Measurements from ENCODE around the gene ZNF142. TPM values are rescaled to one million over a fixed set of nuclear protein-coding genes. Genes with fewer than 3 reads are reported as not detected.

ZNF142 gene
- total and polyA plus RNA-seq, 2 donors from 2014 or later = 3.7 to 33.6 TPM

DNA sequence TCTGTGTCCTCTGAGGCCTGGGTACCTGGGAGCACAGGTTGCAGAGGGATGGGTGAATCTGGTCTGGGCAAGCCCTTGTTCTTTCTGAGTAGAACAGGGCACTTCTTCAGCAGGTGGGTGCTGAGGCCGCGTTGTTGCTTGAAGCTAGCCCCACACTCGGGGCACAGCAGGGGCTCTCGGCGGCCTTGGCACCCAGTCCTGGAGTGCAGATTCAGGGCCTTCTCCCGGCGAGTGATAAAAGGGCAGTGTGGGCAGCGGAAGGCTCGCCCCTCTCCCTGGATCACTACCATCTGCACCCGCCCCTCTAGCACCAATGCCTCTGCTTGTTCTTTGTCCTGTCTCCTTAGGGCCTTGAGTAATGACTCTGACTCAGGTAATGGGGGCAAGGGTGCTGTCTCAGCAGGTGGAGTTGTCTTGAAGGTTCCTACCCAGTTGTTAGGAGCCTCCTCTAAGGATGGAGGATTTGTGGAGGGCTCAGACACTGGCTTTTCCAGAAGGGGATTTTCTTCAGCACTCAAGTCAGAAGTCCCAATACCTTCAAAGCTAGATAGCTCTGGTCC, 15.6 kb downstream of the ZNF142 start:
- peak overlapping the region; percentile 75 to 85 for H3K27ac ChIP-seq (ENCODE audit: low read depth in 2 of 2, low read length in 2 of 2)
- TF ChIP-seq, protein P1, sequence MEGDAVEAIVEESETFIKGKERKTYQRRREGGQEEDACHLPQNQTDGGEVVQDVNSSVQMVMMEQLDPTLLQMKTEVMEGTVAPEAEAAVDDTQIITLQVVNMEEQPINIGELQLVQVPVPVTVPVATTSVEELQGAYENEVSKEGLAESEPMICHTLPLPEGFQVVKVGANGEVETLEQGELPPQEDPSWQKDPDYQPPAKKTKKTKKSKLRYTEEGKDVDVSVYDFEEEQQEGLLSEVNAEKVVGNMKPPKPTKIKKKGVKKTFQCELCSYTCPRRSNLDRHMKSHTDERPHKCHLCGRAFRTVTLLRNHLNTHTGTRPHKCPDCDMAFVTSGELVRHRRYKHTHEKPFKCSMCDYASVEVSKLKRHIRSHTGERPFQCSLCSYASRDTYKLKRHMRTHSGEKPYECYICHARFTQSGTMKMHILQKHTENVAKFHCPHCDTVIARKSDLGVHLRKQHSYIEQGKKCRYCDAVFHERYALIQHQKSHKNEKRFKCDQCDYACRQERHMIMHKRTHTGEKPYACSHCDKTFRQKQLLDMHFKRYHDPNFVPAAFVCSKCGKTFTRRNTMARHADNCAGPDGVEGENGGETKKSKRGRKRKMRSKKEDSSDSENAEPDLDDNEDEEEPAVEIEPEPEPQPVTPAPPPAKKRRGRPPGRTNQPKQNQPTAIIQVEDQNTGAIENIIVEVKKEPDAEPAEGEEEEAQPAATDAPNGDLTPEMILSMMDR (IDR thresholded peaks at IDR 0.05; ENCODE audit: borderline replicate concordance, extremely low read depth, insufficient read depth) = no peak
- H3K4me1 ChIP-seq (ENCODE audit: control insufficient read depth in 2 of 3, insufficient read depth in 2 of 3, low read depth in 1 of 3, low read length in 3 of 3) = peaks cover 0 to 20% (median 9%) of the 10 kb centered on the region in 3 donors
- no peaks in the 10 kb centered on the region for H3K27me3 ChIP-seq (ENCODE audit: control insufficient read depth, insufficient read depth, low read length)
- no peak overlapping the region for H3K4me3 ChIP-seq (ENCODE audit: low read length in 3 of 3)
- H3K9ac ChIP-seq (ENCODE audit: low read length in 3 of 3) = no peak overlapping the region
- intact Hi-C loops (cut with DNase I) = no loop called here
- H3K36me3 ChIP-seq (ENCODE audit: control insufficient read depth in 2 of 3, insufficient read depth in 3 of 3, low read length in 3 of 3) = peaks cover 8 to 38% (median 21%) of the 10 kb centered on the region in 3 donors
- H3K9me3 ChIP-seq (ENCODE audit: control insufficient read depth in 2 of 3, insufficient read depth in 1 of 3, low read length in 3 of 3) = no peaks in the 10 kb centered on the region
- no peak for DNase-seq
- FAIRE-seq = no peak

DNA sequence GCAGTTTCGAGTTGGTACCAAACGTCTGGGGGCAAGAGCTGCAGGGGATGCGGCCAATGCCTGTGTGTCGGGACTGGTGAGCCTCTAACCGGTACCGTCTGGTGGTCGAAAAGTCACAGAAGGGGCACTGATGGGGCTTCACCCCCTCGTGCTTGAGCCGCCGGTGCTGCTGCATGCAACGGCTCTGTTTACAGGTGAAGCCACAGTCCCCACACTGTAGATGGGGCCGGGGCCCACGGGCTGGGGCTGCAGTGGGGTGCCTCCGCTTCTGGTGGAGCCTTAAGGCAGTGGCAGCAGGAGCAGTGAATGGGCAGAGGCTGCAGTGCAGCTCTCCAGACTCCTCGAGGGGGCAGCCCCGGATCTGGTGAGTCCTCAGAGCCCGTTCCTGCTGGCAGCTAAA, 16.6 kb downstream of the ZNF142 start:
- intact Hi-C loops (cut with DNase I) = no loop called here
- H3K4me3 ChIP-seq (ENCODE audit: low read length in 3 of 3) = no peak overlapping the region
- DNase-seq = no peak
- no peaks in the 10 kb centered on the region for H3K27me3 ChIP-seq (ENCODE audit: control insufficient read depth, insufficient read depth, low read length)
- no peak for FAIRE-seq
- H3K27ac ChIP-seq (ENCODE audit: low read depth in 2 of 2, low read length in 2 of 2) = no peak overlapping the region
- no peaks in the 10 kb centered on the region for H3K9me3 ChIP-seq (ENCODE audit: control insufficient read depth in 2 of 3, insufficient read depth in 1 of 3, low read length in 3 of 3)
- TF ChIP-seq, protein P1 (IDR thresholded peaks at IDR 0.05; ENCODE audit: borderline replicate concordance, extremely low read depth, insufficient read depth) = no peak
- H3K4me1 ChIP-seq (ENCODE audit: control insufficient read depth in 2 of 3, insufficient read depth in 2 of 3, low read depth in 1 of 3, low read length in 3 of 3) = peaks cover 0 to 20% (median 9%) of the 10 kb centered on the region in 3 donors
- no peak overlapping the region for H3K9ac ChIP-seq (ENCODE audit: low read length in 3 of 3)
- H3K36me3 ChIP-seq (ENCODE audit: control insufficient read depth in 2 of 3, insufficient read depth in 3 of 3, low read length in 3 of 3) = peaks cover 10 to 38% (median 25%) of the 10 kb centered on the region in 3 donors

DNA sequence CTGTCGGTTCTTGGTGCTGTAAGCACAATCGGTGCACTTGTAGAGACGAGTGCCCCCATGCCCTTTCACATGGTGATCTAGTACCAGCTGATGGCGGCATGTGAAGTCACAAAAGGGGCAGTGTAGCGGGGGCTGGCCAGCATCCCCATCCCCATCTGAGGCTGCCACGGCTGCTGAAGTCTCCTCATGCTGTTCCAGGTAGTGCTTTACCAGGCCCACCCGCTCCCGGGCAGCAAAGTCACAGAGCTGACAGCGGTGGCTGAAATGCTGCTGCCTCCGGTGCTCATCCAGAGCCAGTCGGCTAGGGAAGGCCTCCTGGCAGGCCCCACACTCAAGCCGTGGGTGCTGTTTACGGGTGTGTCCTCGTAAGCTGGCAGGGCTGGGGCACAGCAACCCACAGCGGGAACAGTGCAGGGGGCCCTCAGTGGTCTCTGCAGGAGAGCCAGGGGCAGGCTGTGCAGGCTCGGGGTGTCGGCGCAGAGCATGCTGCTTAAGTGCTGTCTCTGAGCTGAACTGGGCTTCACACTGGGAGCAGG, 17.2 kb downstream of the ZNF142 start:
- Histone ChIP-seq H3K36me3 (ENCODE audit: control insufficient read depth in 2 of 3, insufficient read depth in 3 of 3, low read length in 3 of 3) (peaks cover 8 to 39% (median 31%) of the 10 kb centered on the region in 3 donors), H3K4me1 (ENCODE audit: control insufficient read depth in 2 of 3, insufficient read depth in 2 of 3, low read depth in 1 of 3, low read length in 3 of 3) (peaks cover 0 to 20% (median 9%) of the 10 kb centered on the region in 3 donors), H3K9ac (ENCODE audit: low read length in 3 of 3) (no peak overlapping the region), H3K27me3 (ENCODE audit: control insufficient read depth, insufficient read depth, low read length) (no peaks in the 10 kb centered on the region), H3K27ac (ENCODE audit: low read depth in 2 of 2, low read length in 2 of 2) (no peak overlapping the region), H3K9me3 (ENCODE audit: control insufficient read depth in 2 of 3, insufficient read depth in 1 of 3, low read length in 3 of 3) (no peaks in the 10 kb centered on the region), H3K4me3 (ENCODE audit: low read length in 3 of 3) (no peak overlapping the region)
- TF ChIP-seq, protein P1 (IDR thresholded peaks at IDR 0.05; ENCODE audit: borderline replicate concordance, extremely low read depth, insufficient read depth) = no peak
- intact Hi-C loops (cut with DNase I) = no loop called here
- FAIRE-seq (no peak), DNase-seq (no peak)
